ENCODE measurements around the gene FLACC1.
"Not testable (repeated sequence)": the region's sequence is repeated elsewhere in the genome, so short reads cannot be mapped to it uniquely, and the experiment has no call there.

The FLACC1 gene

DNA sequence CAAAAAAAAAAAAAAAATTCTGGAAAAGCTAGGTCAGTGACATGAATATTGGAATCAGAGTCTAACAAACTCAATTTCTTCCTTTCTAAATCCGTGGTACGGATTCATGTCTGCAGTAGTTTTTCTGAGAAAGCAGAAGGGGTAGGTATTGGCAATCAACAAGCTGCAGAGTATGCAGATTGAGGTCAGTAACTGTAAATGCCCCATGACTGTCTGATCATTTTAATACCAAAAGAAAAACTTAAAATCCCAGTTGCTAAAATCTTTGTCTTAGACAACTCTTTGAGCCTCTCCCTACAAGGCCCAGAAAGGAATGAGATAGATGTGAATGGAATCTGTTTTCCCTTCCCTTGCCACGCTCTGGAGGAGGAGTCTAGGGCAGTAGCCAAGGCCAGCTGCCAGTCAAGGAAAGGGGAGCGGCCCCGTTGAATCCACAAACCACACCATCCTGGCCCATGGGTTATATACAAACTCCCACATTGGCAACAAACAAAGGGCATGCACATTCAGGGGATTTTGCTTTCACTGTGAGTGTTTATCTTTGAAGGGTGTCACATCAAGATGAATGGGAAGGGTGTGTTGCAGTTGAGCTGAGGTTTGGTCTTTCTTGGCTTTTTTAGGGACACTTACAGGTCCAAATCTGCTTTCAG is 102.9 kb downstream of the FLACC1 start:
- DNase-seq (ENCODE audit: low spot score), result no peak

DNA sequence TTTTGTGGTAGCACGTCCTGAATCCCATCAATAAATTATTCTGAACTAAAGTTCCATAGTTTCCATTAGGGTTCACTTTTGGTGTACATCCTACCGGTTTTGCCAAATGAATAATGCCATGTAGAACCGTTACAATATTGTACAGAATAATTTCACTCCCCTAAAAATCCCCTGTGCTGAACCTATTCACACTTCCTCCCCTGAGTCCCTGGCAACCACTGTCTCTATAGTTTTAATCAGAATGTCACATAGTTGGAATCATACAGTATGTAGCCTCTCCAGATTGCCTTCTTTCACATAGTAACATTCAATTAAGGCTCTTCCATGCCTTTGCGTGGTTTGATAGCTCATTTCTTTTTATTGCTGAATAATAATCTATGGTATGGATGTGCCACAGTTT is 106.4 kb downstream of the FLACC1 start:
- DNase-seq (ENCODE audit: low spot score), result no peak

DNA sequence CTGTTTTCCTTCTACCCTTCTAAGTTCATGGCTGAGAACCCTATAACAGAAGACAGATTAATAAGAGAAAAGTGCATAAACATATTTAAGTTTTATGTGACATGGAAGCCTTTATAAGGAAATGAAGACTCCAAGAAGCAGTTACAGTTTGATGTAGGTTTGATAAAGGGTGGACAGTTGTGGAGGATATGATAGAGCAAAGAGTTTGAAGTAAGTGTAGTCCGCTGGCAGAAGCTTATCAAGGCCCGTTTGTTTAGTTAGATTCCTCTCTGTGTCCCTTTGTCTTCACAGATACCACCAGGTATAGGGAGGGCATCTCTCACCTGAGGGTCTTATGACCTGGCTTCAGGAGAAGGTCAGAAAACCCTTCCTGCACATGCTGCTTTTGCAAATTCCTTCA is 107.3 kb downstream of the FLACC1 start:
- DNase-seq (ENCODE audit: low spot score), result no peak

DNA sequence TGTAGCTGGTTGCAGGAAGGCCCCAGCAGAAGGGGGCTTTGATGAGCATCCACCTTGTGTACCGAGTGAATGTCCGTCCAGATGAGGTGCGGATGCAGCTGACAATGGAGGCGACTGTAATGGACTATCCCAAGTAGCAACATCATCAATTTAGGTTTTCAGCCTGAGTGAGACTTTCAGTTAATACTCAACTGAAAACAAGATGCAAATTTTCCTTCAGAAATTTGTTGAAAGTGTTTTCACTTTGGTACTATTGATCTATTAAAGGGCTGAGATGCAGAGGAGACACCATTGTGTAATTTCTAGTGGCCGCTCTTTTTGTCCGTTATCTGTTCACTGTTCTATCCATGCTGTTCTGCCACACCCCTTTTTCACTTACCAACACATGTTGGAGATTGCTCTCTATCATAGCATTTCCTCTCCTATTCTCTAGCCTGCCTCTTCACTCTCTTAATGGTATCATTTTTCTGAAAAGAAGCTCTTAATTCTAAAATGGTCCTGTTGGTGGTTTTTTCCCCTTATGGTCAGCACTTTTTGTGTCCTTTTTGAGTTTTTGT is 108.8 kb downstream of the FLACC1 start:
- no peak for DNase-seq (ENCODE audit: low spot score)

DNA sequence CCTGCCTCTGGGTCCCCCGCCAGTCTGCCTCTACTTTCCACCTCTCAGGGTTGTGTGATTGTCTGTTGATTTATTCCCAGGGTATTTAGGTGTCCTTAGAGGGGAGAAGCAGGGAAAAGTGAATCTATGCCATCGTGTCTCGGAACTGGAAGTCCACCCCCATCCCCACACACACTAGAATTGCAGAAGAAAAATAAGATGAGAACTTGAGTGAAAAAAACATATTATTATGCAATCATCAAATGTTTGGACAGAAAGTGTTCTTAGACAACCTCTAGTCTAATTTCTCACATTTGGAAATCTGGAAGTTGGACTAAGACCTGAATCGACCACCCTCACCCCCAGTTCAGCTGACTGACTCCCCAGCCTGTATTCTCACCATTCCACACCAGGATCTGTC is 110.9 kb downstream of the FLACC1 start:
- no peak for DNase-seq (ENCODE audit: low spot score)

DNA sequence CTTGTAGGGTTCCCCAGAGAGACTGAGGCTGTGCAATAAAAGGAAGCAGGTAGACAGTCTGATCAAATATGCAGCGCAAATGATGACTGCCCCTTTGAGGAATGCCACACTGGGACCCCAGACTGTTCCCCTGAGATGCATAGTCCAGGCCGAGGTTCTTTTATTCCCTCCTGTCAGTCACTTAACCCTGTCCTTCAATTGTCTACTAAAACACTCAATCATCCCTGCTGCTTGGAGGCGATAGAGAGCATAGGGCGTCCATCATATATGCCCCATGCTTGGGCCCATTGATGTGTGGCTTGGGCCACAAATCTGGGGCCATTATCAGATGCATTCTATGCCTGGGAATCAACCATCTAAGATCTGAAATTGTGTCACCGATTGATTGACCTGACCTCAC is 112.3 kb downstream of the FLACC1 start:
- DNase-seq (ENCODE audit: low spot score), result no peak

DNA sequence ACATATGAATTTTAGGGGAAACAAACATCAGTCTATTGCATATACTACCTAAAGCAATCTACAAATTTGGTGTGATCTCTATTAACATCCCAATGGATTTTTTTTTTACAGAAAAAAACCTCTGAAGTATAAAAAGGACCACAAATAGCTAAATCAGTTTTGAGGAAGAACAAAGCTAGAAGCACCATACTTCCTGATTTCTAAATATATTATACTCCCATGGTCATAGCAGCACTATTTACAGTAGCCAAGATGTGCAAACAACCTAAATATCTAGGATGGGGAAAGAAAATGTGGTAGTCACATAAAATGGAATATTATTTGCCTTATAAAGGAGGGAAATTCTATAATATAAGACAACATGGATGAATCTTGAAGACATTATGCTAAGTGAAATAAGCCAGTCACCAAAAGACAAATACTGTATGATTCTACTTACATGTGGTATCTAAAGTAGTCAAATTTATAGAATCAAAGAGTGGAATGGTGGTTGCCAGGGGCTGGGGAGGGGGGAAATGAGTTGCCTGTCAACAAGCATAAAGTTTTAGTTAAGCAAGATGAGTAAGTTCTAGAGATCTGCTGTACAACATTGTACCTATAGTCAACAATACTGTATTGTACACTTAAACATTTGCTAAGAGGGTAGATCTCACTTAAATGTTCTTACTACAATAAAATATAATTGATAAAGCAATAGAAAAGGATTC is 114.4 kb downstream of the FLACC1 start:
- DNase-seq (ENCODE audit: low spot score), result no peak

DNA sequence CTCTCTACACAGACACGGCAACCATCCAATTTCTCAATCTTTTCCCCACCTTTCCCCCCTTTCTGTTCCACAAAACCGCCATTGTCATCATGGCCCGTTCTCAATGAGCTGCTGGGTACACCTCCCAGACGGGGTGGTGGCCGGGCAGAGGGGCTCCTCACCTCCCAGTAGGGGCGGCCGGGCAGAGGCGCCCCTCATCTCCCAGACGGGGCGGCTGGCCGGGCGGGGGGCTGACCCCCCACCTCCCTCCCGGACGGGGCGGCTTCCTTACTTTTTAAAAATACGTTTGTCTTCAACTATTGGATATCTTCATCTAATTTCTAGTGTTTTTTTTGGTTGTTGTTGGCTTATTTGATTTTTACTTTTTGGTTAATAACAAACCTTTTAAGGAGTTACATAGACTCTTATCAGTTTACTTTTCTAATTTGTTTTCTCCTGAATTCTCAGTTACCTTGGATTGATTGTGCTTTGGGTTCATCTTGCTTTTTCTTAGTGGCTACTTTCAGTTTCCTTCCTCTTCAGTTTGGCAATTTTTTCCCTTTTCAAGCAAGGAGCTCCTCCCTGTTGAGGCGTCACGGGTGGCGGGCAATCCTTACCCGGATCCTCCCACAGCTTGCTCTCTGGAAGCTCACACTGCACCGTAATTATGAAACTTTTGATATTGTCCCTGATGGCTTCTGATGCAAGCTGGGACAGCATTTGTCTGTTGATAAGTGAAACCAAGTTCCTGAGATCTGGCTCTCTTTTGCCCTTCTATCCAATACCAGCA is 117.8 kb downstream of the FLACC1 start:
- DNase-seq (ENCODE audit: low spot score), result not testable (repeated sequence)
